CD4-positive, alpha-beta memory T cell (primary cell): Measurements from ENCODE around the gene GALNT17. TPM values are rescaled to one million over a fixed set of nuclear protein-coding genes. Genes with fewer than 3 reads are reported as not detected.

Source experiments
- CTCF ChIA-PET: fragments of 350-600 bp; sonication (Branson Sonifier 250); formaldehyde crosslinking; loops from one replicate; lab custom pipeline; 2021; ENCODE audit warnings: inconsistent platforms; ENCODE audit not compliant: partially characterized antibody; lab: Charles Lee
- POLR2A ChIA-PET: fragments of 350-600 bp; sonication (Branson Sonifier 250); formaldehyde crosslinking; loops from one replicate; lab custom pipeline; 2021; ENCODE audit not compliant: partially characterized antibody; lab: Charles Lee
- DNase-seq, 5 donors: peaks; one replicate each; pipeline versions ENCODE4 v3.0.0 to v3.0.0-alpha.2; 2020 to 2022; ENCODE audit warnings: mixed read lengths in 1 of 5
- H3K27ac ChIP-seq: one replicate; pipeline ENCODE4 v1.7.0; 2013; ENCODE audit warnings: low read depth, low read length
- H3K27me3 ChIP-seq: 2 replicates; pipeline ENCODE4 v1.7.0; 2013; ENCODE audit warnings: mild to moderate bottlenecking, low read length, moderate library complexity; ENCODE audit not compliant: insufficient read depth
- H3K36me3 ChIP-seq: 2 replicates; pipeline ENCODE4 v1.7.0; 2013; ENCODE audit warnings: mild to moderate bottlenecking, low read length, moderate library complexity; ENCODE audit not compliant: insufficient read depth
- H3K4me1 ChIP-seq: 2 replicates; pipeline ENCODE4 v1.7.0; 2013; ENCODE audit warnings: mild to moderate bottlenecking, low read length, moderate library complexity; ENCODE audit not compliant: insufficient read depth
- H3K4me3 ChIP-seq, 2 donors: one replicate each; pipeline ENCODE4 v1.7.0; 2013; ENCODE audit warnings: low read length in 2 of 2, mild to moderate bottlenecking in 1 of 2
- H3K9me3 ChIP-seq, 2 donors: one replicate each; pipeline ENCODE4 v1.7.0; 2013; ENCODE audit warnings: low read length in 2 of 2, control low read depth in 1 of 2; ENCODE audit not compliant: control insufficient read depth in 1 of 2
- H3K27ac Mint-ChIP-seq, 7 donors: one replicate each; pipeline ENCODE4 v1.8.0; 2020 to 2021; ENCODE audit warnings: mixed read lengths in 7 of 7, mild to moderate bottlenecking in 6 of 7, inconsistent platforms in 3 of 7, moderate library complexity in 3 of 7
- H3K27me3 Mint-ChIP-seq, 2 donors: one replicate each; pipeline ENCODE4 v1.8.0; 2020 to 2021; ENCODE audit warnings: mixed read lengths in 2 of 2
- H3K36me3 Mint-ChIP-seq, 2 donors: one replicate each; pipeline ENCODE4 v1.8.0; 2020 to 2021; ENCODE audit warnings: mixed read lengths in 2 of 2, inconsistent platforms in 1 of 2, mild to moderate bottlenecking in 1 of 2
- H3K4me1 Mint-ChIP-seq, 4 donors: one replicate each; pipeline ENCODE4 v1.8.0; 2020 to 2021; ENCODE audit warnings: mixed read lengths in 4 of 4, mild to moderate bottlenecking in 1 of 4
- H3K4me3 Mint-ChIP-seq, 8 donors: one replicate each; pipeline ENCODE4 v1.8.0; 2020 to 2021; ENCODE audit warnings: mixed read lengths in 8 of 8, mild to moderate bottlenecking in 7 of 8, moderate library complexity in 6 of 8, inconsistent platforms in 3 of 8
- H3K9me3 Mint-ChIP-seq, 8 donors: one replicate each; pipeline ENCODE4 v1.8.0; 2020 to 2021; ENCODE audit warnings: mixed read lengths in 8 of 8, mild to moderate bottlenecking in 5 of 8, inconsistent platforms in 3 of 8, moderate library complexity in 1 of 8
- intact Hi-C: fragments of 100-400 bp; cut with micrococcal nuclease; formaldehyde crosslinking; loops from one replicate; pipeline ENCODE4 v1.15.1; 2023
- polyA plus RNA-seq, 2 donors: library from polyadenylated mRNA; unstranded; fragments of 300-500 nt; fragmentation: Illumina TruSeq; gene quantifications; one replicate each; pipeline ENCODE4 v1.2.3, GENCODE V29; 2021
- total RNA-seq, 2 experiments: library from RNA; stranded (reverse); gene quantifications; one replicate each; pipeline ENCODE4 v1.2.3, GENCODE V29; 2021

The GALNT17 gene
- total and polyA plus RNA-seq, 4 experiments from 2014 or later, result not detected

DNA sequence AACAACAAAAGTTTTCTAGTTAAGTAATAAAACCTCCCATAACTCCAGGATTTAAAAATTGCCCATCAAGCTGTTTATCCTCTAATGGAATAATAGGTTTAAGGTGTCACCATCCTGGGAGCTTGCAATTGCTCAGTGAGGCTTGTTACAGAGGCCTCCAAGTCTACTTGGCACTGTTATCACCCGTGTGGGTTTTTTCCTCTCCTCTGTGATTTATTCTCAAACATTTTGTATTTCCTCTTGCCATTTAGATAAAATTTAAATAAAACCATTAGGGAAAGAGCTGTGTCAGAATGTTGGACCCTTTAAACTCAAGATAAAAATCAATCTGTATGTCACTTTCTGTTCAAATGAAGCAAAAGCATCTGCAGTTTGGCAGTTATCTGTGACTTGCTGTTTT lies 202.6 kb downstream of the GALNT17 start:
- H3K9me3 ChIP-seq, result no peaks in the 10 kb centered on the region
- H3K27me3 ChIP-seq, result no peaks in the 10 kb centered on the region
- H3K9me3 Mint-ChIP-seq, result peaks cover 2 to 35% (median 5%) of the 10 kb centered on the region in 8 donors
- H3K27ac ChIP-seq, result no peak overlapping the region
- no peak overlapping the region for H3K4me3 ChIP-seq
- no peaks in the 10 kb centered on the region for H3K4me1 ChIP-seq
- ChIA-PET POLR2A (no interaction called here), CTCF (no interaction called here)
- H3K4me1 Mint-ChIP-seq, result peaks cover 0 to under 1% (median 0%) of the 10 kb centered on the region in 4 donors
- no peaks in the 10 kb centered on the region for H3K27me3 Mint-ChIP-seq
- no peak overlapping the region for H3K27ac Mint-ChIP-seq
- intact Hi-C loops, result no loop called here
- no peaks in the 10 kb centered on the region for H3K36me3 ChIP-seq
- H3K36me3 Mint-ChIP-seq, result no peaks in the 10 kb centered on the region
- DNase-seq, result no peak
- no peak overlapping the region for H3K4me3 Mint-ChIP-seq

DNA sequence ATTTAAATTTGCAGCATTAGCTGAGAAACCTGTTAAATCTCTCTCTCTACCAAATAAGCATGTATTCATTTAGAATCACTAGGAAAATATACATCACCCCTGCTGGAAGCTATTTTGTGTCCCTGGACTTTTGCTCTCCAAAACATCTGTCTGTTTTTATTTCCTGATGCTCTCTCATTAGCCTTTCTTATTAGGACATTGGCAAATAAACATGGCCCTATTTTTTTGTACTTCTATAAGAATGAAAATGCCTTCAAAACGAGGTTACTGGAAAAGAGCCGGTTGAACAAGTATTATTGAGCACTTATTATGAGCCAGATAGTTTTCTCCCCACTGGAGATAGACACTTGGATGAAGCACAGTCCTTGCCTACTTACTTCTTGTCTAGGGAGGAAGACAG lies 206.9 kb downstream of the GALNT17 start:
- ChIA-PET CTCF (no interaction called here), POLR2A (no interaction called here)
- no peak overlapping the region for H3K4me3 ChIP-seq
- no peaks in the 10 kb centered on the region for H3K9me3 ChIP-seq
- H3K4me1 ChIP-seq, result no peaks in the 10 kb centered on the region
- Mint-ChIP-seq H3K27me3 (no peaks in the 10 kb centered on the region), H3K27ac (no peak overlapping the region), H3K9me3 (peaks cover 3 to 42% (median 17%) of the 10 kb centered on the region in 8 donors), H3K4me1 (no peaks in the 10 kb centered on the region), H3K36me3 (no peaks in the 10 kb centered on the region), H3K4me3 (no peak overlapping the region)
- no peak overlapping the region for H3K27ac ChIP-seq
- H3K27me3 ChIP-seq, result no peaks in the 10 kb centered on the region
- intact Hi-C loops, result no loop called here
- H3K36me3 ChIP-seq, result no peaks in the 10 kb centered on the region
- no peak for DNase-seq

GRCh38 chr7:71339924-71340323 lies 208.0 kb downstream of the GALNT17 start:
- no peaks in the 10 kb centered on the region for H3K27me3 Mint-ChIP-seq
- no peak overlapping the region for H3K27ac Mint-ChIP-seq
- Histone ChIP-seq H3K4me1 (no peaks in the 10 kb centered on the region), H3K36me3 (no peaks in the 10 kb centered on the region), H3K27me3 (no peaks in the 10 kb centered on the region), H3K9me3 (no peaks in the 10 kb centered on the region), H3K27ac (no peak overlapping the region), H3K4me3 (no peak overlapping the region)
- CTCF ChIA-PET, result no interaction called here
- POLR2A ChIA-PET, result no interaction called here
- H3K9me3 Mint-ChIP-seq, result peaks cover 3 to 46% (median 20%) of the 10 kb centered on the region in 8 donors
- no peak overlapping the region for H3K4me3 Mint-ChIP-seq
- no peaks in the 10 kb centered on the region for H3K4me1 Mint-ChIP-seq
- intact Hi-C loops, result no loop called here
- DNase-seq, result no peak
- no peaks in the 10 kb centered on the region for H3K36me3 Mint-ChIP-seq

GRCh38 chr7:71342202-71342601 lies 210.3 kb downstream of the GALNT17 start:
- Histone ChIP-seq H3K27me3 (no peaks in the 10 kb centered on the region), H3K4me1 (no peaks in the 10 kb centered on the region), H3K36me3 (no peaks in the 10 kb centered on the region), H3K9me3 (no peaks in the 10 kb centered on the region), H3K27ac (no peak overlapping the region), H3K4me3 (no peak overlapping the region)
- H3K36me3 Mint-ChIP-seq, result no peaks in the 10 kb centered on the region
- ChIA-PET POLR2A (no interaction called here), CTCF (no interaction called here)
- no peak for DNase-seq
- H3K27me3 Mint-ChIP-seq, result no peaks in the 10 kb centered on the region
- no peak overlapping the region for H3K4me3 Mint-ChIP-seq
- intact Hi-C loops, result no loop called here
- H3K4me1 Mint-ChIP-seq, result no peaks in the 10 kb centered on the region
- H3K27ac Mint-ChIP-seq, result no peak overlapping the region
- H3K9me3 Mint-ChIP-seq, result peaks cover 5 to 53% (median 19%) of the 10 kb centered on the region in 8 donors

- Mint-ChIP-seq H3K36me3 (no peaks in the 10 kb centered on the region), H3K4me3 (no peak overlapping the region), H3K27ac (no peak overlapping the region), H3K9me3 (peaks cover 5 to 50% (median 19%) of the 10 kb centered on the region in 8 donors), H3K4me1 (no peaks in the 10 kb centered on the region), H3K27me3 (no peaks in the 10 kb centered on the region)
- DNase-seq, result no peak
- Histone ChIP-seq H3K9me3 (no peaks in the 10 kb centered on the region), H3K4me1 (no peaks in the 10 kb centered on the region), H3K27ac (no peak overlapping the region), H3K36me3 (no peaks in the 10 kb centered on the region), H3K27me3 (no peaks in the 10 kb centered on the region), H3K4me3 (no peak overlapping the region)
- ChIA-PET POLR2A (no interaction called here), CTCF (no interaction called here)
- intact Hi-C loops, result no loop called here
Observed at GRCh38 chr7:71343039-71343438, 211.1 kb downstream of the GALNT17 start.

GRCh38 chr7:71343892-71344291 lies 211.9 kb downstream of the GALNT17 start:
- Mint-ChIP-seq H3K27me3 (no peaks in the 10 kb centered on the region), H3K9me3 (peaks cover 6 to 47% (median 17%) of the 10 kb centered on the region in 8 donors), H3K27ac (no peak overlapping the region), H3K4me3 (no peak overlapping the region), H3K4me1 (no peaks in the 10 kb centered on the region), H3K36me3 (no peaks in the 10 kb centered on the region)
- ChIA-PET POLR2A (no interaction called here), CTCF (no interaction called here)
- Histone ChIP-seq H3K4me1 (no peaks in the 10 kb centered on the region), H3K27ac (no peak overlapping the region), H3K36me3 (no peaks in the 10 kb centered on the region), H3K9me3 (no peaks in the 10 kb centered on the region), H3K27me3 (no peaks in the 10 kb centered on the region), H3K4me3 (no peak overlapping the region)
- DNase-seq, result no peak
- intact Hi-C loops, result no loop called here

DNA sequence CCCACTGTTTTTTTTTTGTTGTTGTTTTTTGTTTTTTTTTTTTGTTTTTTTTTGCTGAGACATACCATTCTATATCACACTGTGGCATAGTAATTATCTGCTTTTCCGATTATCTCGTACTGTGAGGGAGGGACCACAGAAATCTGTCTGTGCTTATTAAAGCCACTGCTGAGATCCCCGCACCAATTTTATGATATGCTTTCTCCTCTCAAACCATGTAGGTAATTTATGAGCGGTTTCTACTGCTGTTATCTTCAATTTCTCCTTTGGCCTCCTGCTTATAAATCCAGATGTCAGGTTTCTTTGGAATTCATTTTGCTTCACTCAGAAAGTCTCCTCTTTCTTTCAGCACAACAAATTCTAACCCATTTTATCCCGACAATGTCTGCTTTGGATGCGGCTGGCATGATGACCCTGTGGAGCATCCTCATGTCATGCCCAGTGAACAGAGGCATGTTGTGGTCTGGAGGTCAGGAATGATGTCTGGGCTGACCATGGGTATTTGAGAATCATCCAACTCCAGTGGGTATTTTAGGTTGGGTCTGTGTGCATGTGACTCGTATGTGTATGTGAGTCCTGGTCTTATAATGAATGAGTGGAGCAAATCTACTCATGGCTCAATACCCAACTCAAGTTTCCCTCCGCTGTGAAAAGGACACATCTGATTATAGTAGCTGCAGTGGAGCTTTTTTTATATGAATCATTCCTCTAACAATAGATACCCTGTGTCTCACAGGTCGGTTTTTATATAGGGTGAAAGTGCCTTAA lies 213.4 kb downstream of the GALNT17 start:
- no peaks in the 10 kb centered on the region for H3K27me3 Mint-ChIP-seq
- H3K27ac Mint-ChIP-seq, result peak overlapping the region in 1 of 7 donors; percentile 35
- Histone ChIP-seq H3K9me3 (no peaks in the 10 kb centered on the region), H3K4me3 (no peak overlapping the region), H3K4me1 (no peaks in the 10 kb centered on the region), H3K36me3 (no peaks in the 10 kb centered on the region), H3K27ac (no peak overlapping the region), H3K27me3 (no peaks in the 10 kb centered on the region)
- no peak overlapping the region for H3K4me3 Mint-ChIP-seq
- POLR2A ChIA-PET, result no interaction called here
- CTCF ChIA-PET, result no interaction called here
- DNase-seq, result no peak
- peaks cover 5 to 41% (median 13%) of the 10 kb centered on the region in 8 donors for H3K9me3 Mint-ChIP-seq
- intact Hi-C loops, result no loop called here
- no peaks in the 10 kb centered on the region for H3K4me1 Mint-ChIP-seq
- no peaks in the 10 kb centered on the region for H3K36me3 Mint-ChIP-seq
